Stomach (tissue), 4 donors: Measurements from ENCODE around the gene FRMD1.

Experiments
- CTCF ChIP-seq, 7 experiments: fragments of 450-650 bp in 4 of 7; fragments of 200-600 bp in 3 of 7; sonication (generic) in 3 of 7; IDR thresholded peaks; one replicate each; pipeline ENCODE4 v1.5.1; 2016 to 2019; ENCODE audit warnings: antibody characterized with exemption in 7 of 7, control low read depth in 2 of 7, mild to moderate bottlenecking in 1 of 7
- EP300 ChIP-seq: sonication (generic); formaldehyde crosslinking; IDR thresholded peaks from one replicate; pipeline ENCODE4 v1.6.1; 2017; ENCODE audit warnings: antibody characterized with exemption

GRCh38 chr6:168011291-168011690, 67.7 kb downstream of the FRMD1 start:
- TF ChIP-seq CTCF (IDR thresholded peaks at IDR 0.05): no peak
- TF ChIP-seq EP300: no peak
